A549 treated with RU486 at 1 μM for 4 hours (cell line): ENCODE results near the gene HSFX1. TPM values are rescaled to one million over a fixed set of nuclear protein-coding genes. Genes with fewer than 3 reads are reported as not detected.

Experiments
- total RNA-seq: library from RNA; stranded (reverse); fragments of 200-300 nt; extraction: Qiagen RNA extraction; gene quantifications from 5 replicates; pipeline ENCODE4 v1.2.3, GENCODE V29; 2022; ENCODE audit warnings: low read depth

The HSFX1 gene
- 0.14 to 0.40 TPM (median 0.34 TPM) in 5 replicates for total RNA-seq

GRCh38 chrX:149773768-149774167 is at the start of gene HSFX1:
TSS of gene HSFX1 (plus strand) at chrX:149774068. CDS start at chrX:149774682, 614 bp downstream.

GRCh38 chrX:149781727-149782126 is 7.9 kb downstream of the HSFX1 start, which contains the start of gene MAGEA9:
TSS of gene MAGEA9 (plus strand) at chrX:149781930. CDS start at chrX:149786211, 4,281 bp downstream.

Other genes starting within 250 kb of the HSFX1 start
- gene EOLA1, start 233.1 kb upstream of the HSFX1 start, total RNA-seq, result 19.1 to 21.3 TPM (median 20.8 TPM) in 5 replicates
- not detected in 5 replicates for gene HSFX3, start 224.1 kb upstream of the HSFX1 start, total RNA-seq
- gene MAGEA9B, start 186.6 kb upstream of the HSFX1 start, total RNA-seq, result 0.11 TPM in 1 of 5 replicates, not detected in the others
- 0.13 to 0.55 TPM in 2 of 5 replicates, not detected in the others for gene HSFX2, start 178.8 kb upstream of the HSFX1 start, total RNA-seq
- 27.3 to 32.0 TPM (median 29.9 TPM) in 5 replicates for gene TMEM185A, start 142.3 kb upstream of the HSFX1 start, total RNA-seq
- not detected in 5 replicates for gene MAGEA11, start 62.0 kb upstream of the HSFX1 start, total RNA-seq
- gene MAGEA9, start 7.9 kb downstream of the HSFX1 start, total RNA-seq, result not detected in 5 replicates
- gene MAGEA8, start 107.1 kb downstream of the HSFX1 start, total RNA-seq, result not detected in 5 replicates
- gene HSFX4, start 155.5 kb downstream of the HSFX1 start, total RNA-seq, result not detected in 5 replicates
- 56.4 to 64.9 TPM (median 59.2 TPM) in 5 replicates for gene EOLA2, start 164.4 kb downstream of the HSFX1 start, total RNA-seq